ENCODE data around the gene GJA10.

Gene GJA10

GRCh38 chr6:89916136-89916920 is 22.1 kb downstream of the GJA10 start:
- in situ Hi-C loops (cut with MboI; ENCODE audit: low sequenced_read_pairs): no loop called here

- in situ Hi-C loops (cut with MboI; ENCODE audit: low sequenced_read_pairs): no loop called here
Observed at GRCh38 chr6:89917216-89917615, 22.9 kb downstream of the GJA10 start.

GRCh38 chr6:89917801-89918366 is 23.6 kb downstream of the GJA10 start:
- in situ Hi-C loops (cut with MboI; ENCODE audit: low sequenced_read_pairs): no loop called here

GRCh38 chr6:89921197-89921596 is 26.9 kb downstream of the GJA10 start:
- in situ Hi-C loops (cut with MboI; ENCODE audit: low sequenced_read_pairs): no loop called here

- in situ Hi-C loops (cut with MboI; ENCODE audit: low sequenced_read_pairs): no loop called here
Observed at GRCh38 chr6:89921691-89922090, 27.4 kb downstream of the GJA10 start.

GRCh38 chr6:89924231-89924630 is 30.0 kb downstream of the GJA10 start:
- in situ Hi-C loops (cut with MboI; ENCODE audit: low sequenced_read_pairs): no loop called here

- in situ Hi-C loops (cut with MboI; ENCODE audit: low sequenced_read_pairs): no loop called here
Observed at GRCh38 chr6:89925826-89926225, 31.6 kb downstream of the GJA10 start.

- in situ Hi-C loops (cut with MboI; ENCODE audit: low sequenced_read_pairs): no loop called here
Observed at GRCh38 chr6:89927264-89927663, 33.0 kb downstream of the GJA10 start.

GRCh38 chr6:89927791-89928550 is 33.7 kb downstream of the GJA10 start:
- in situ Hi-C loops (cut with MboI; ENCODE audit: low sequenced_read_pairs): no loop called here

GRCh38 chr6:89928604-89929003 is 34.3 kb downstream of the GJA10 start:
- in situ Hi-C loops (cut with MboI; ENCODE audit: low sequenced_read_pairs): no loop called here

GRCh38 chr6:89930789-89931188 is 36.5 kb downstream of the GJA10 start:
- in situ Hi-C loops (cut with MboI; ENCODE audit: low sequenced_read_pairs): no loop called here

GRCh38 chr6:89932245-89932802 is 38.1 kb downstream of the GJA10 start:
- in situ Hi-C loops (cut with MboI; ENCODE audit: low sequenced_read_pairs): no loop called here

- in situ Hi-C loops (cut with MboI; ENCODE audit: low sequenced_read_pairs): no loop called here
Observed at GRCh38 chr6:89934685-89935366, 40.6 kb downstream of the GJA10 start.

GRCh38 chr6:89936177-89936576 is 41.9 kb downstream of the GJA10 start:
- in situ Hi-C loops (cut with MboI; ENCODE audit: low sequenced_read_pairs): no loop called here

- in situ Hi-C loops (cut with MboI; ENCODE audit: low sequenced_read_pairs): no loop called here
Observed at GRCh38 chr6:89938014-89938413, 43.7 kb downstream of the GJA10 start.

GRCh38 chr6:89939144-89939543 is 44.9 kb downstream of the GJA10 start:
- in situ Hi-C loops (cut with MboI; ENCODE audit: low sequenced_read_pairs): no loop called here

- in situ Hi-C loops (cut with MboI; ENCODE audit: low sequenced_read_pairs): loop anchor here (10.0 kb wide), 2 partner anchors 344 to 534 kb away; no protein-coding TSS in a partner anchor
Observed at GRCh38 chr6:89940225-89941027, 46.2 kb downstream of the GJA10 start.

GRCh38 chr6:89941031-89941762 is 46.9 kb downstream of the GJA10 start:
- in situ Hi-C loops (cut with MboI; ENCODE audit: low sequenced_read_pairs): loop anchor here (10.0 kb wide), 2 partner anchors 344 to 534 kb away; no protein-coding TSS in a partner anchor

- in situ Hi-C loops (cut with MboI; ENCODE audit: low sequenced_read_pairs): loop anchor here (10.0 kb wide), 2 partner anchors 343 to 533 kb away; no protein-coding TSS in a partner anchor
Observed at GRCh38 chr6:89941763-89942497, 47.7 kb downstream of the GJA10 start.
